ENCODE measurements around the gene FUNDC2. TPM values are rescaled to one million over a fixed set of nuclear protein-coding genes. Genes with fewer than 3 reads are reported as not detected.

FUNDC2 gene
- polyA plus RNA-seq, 3 donors, result 42.7 to 166 (median 148) TPM

GRCh38 chrX:155054255-155054654 is 27.6 kb downstream of the FUNDC2 start:
- H3K36me3 ChIP-seq (replicated peaks in 1 of 2; ENCODE audit: control insufficient read depth in 1 of 2, insufficient read depth in 2 of 2, low read length in 2 of 2), result peaks cover 24 to 35% of the 10 kb centered on the region in 2 donors
- no peaks in the 10 kb centered on the region for H3K9me3 ChIP-seq (replicated peaks in 1 of 2; ENCODE audit: control insufficient read depth in 1 of 2, insufficient read depth in 1 of 2, low read length in 2 of 2)
- H4K20me1 ChIP-seq (ENCODE audit: insufficient read depth, low read length), result no peaks in the 10 kb centered on the region
- no peak overlapping the region for H2AFZ ChIP-seq (ENCODE audit: insufficient read depth, low read depth, low read length, poor library complexity, severe bottlenecking)
- no peak overlapping the region for H3K9ac ChIP-seq (ENCODE audit: insufficient read depth, low read length, poor library complexity, severe bottlenecking)
- Mint-ChIP-seq H3K4me1 (peaks cover 10% of the 10 kb centered on the region), H3K27ac (no peak overlapping the region), H3K36me3 (peaks cover 33 to 37% of the 10 kb centered on the region in 2 donors), H3K9me3 (no peaks in the 10 kb centered on the region), H3K4me3 (no peak overlapping the region), H3K27me3 (ENCODE audit: low read depth in 3 of 3) (no peaks in the 10 kb centered on the region)
- no peak overlapping the region for H3K4me3 ChIP-seq (replicated peaks in 1 of 3; ENCODE audit: low read depth in 2 of 3, low read length in 3 of 3)
- no CpG with 5 or more reads among the region's 4 CpGs for WGBS (ENCODE audit: insufficient coverage)
- no peaks in the 10 kb centered on the region for H3K27me3 ChIP-seq (ENCODE audit: control insufficient read depth in 2 of 2, insufficient read depth in 2 of 2, low read length in 2 of 2)
- intact Hi-C loops (cut with micrococcal nuclease), result loop anchor here in 1 of 2 donors (10.0 kb wide), 1 partner anchor 69 kb away; no protein-coding TSS in a partner anchor
- H3K27ac ChIP-seq (ENCODE audit: low read depth in 1 of 2, low read length in 2 of 2), result no peak overlapping the region
- no peaks in the 10 kb centered on the region for H3K79me2 ChIP-seq (ENCODE audit: insufficient read depth, low read length)
- no peak for DNase-seq
- no peak overlapping the region for H3K4me2 ChIP-seq (replicated peaks; ENCODE audit: extremely low read depth, low read length, poor library complexity, severe bottlenecking)
- peaks cover 6% of the 10 kb centered on the region in 2 donors for H3K4me1 ChIP-seq (ENCODE audit: control insufficient read depth in 1 of 2, insufficient read depth in 2 of 2, low read length in 2 of 2)
- no peak for TF ChIP-seq CTCF (IDR thresholded peaks at IDR 0.05)

- H3K4me2 ChIP-seq (replicated peaks; ENCODE audit: extremely low read depth, low read length, poor library complexity, severe bottlenecking), result no peak overlapping the region
- DNase-seq, result no peak
- H3K9ac ChIP-seq (ENCODE audit: insufficient read depth, low read length, poor library complexity, severe bottlenecking), result no peak overlapping the region
- H3K79me2 ChIP-seq (ENCODE audit: insufficient read depth, low read length), result no peaks in the 10 kb centered on the region
- no peak overlapping the region for H2AFZ ChIP-seq (ENCODE audit: insufficient read depth, low read depth, low read length, poor library complexity, severe bottlenecking)
- no peaks in the 10 kb centered on the region for H3K9me3 ChIP-seq (replicated peaks in 1 of 2; ENCODE audit: control insufficient read depth in 1 of 2, insufficient read depth in 1 of 2, low read length in 2 of 2)
- H3K27me3 ChIP-seq (ENCODE audit: control insufficient read depth in 2 of 2, insufficient read depth in 2 of 2, low read length in 2 of 2), result no peaks in the 10 kb centered on the region
- intact Hi-C loops (cut with micrococcal nuclease), result loop anchor here in 1 of 2 donors (10.0 kb wide), 1 partner anchor 71 kb away; no protein-coding TSS in a partner anchor
- H3K36me3 ChIP-seq (replicated peaks in 1 of 2; ENCODE audit: control insufficient read depth in 1 of 2, insufficient read depth in 2 of 2, low read length in 2 of 2), result peaks cover 24 to 45% of the 10 kb centered on the region in 2 donors
- Mint-ChIP-seq H3K27ac (peak overlapping the region in 1 of 7 donors; percentile 32), H3K4me1 (peaks cover 10% of the 10 kb centered on the region), H3K36me3 (peaks cover 31 to 42% of the 10 kb centered on the region in 2 donors), H3K4me3 (no peak overlapping the region), H3K9me3 (no peaks in the 10 kb centered on the region), H3K27me3 (ENCODE audit: low read depth in 3 of 3) (no peaks in the 10 kb centered on the region)
- TF ChIP-seq CTCF (IDR thresholded peaks at IDR 0.05), result no peak
- peaks cover 6% of the 10 kb centered on the region in 2 donors for H3K4me1 ChIP-seq (ENCODE audit: control insufficient read depth in 1 of 2, insufficient read depth in 2 of 2, low read length in 2 of 2)
- no peak overlapping the region for H3K4me3 ChIP-seq (replicated peaks in 1 of 3; ENCODE audit: low read depth in 2 of 3, low read length in 3 of 3)
- H4K20me1 ChIP-seq (ENCODE audit: insufficient read depth, low read length), result no peaks in the 10 kb centered on the region
- WGBS (ENCODE audit: insufficient coverage), result no CpG with 5 or more reads among the region's 3 CpGs
- H3K27ac ChIP-seq (ENCODE audit: low read depth in 1 of 2, low read length in 2 of 2), result no peak overlapping the region
These were observed 28.9 kb downstream of the FUNDC2 start for GRCh38 chrX:155055494-155055893.

All from CD14-positive monocyte (primary cell).